Fibroblast of pulmonary artery (primary cell): ENCODE measurements around the gene AUTS2.

Source experiments
- DNase-seq: peaks from one replicate; pipeline ENCODE4 v3.0.0-alpha.2; 2010; ENCODE audit warnings: low read depth
- H3K4me3 ChIP-seq: replicated peaks from 2 replicates; pipeline ENCODE4 v1.5.1; 2011; ENCODE audit warnings: low read depth, mild to moderate bottlenecking, control low read depth, low read length, moderate library complexity
- TF ChIP-seq, protein P1 (sequence below): IDR thresholded peaks from 2 replicates; pipeline ENCODE4 v1.5.1; 2011; ENCODE audit warnings: mild to moderate bottlenecking, control low read depth, low read length, inconsistent platforms; ENCODE audit errors: missing control alignments

The AUTS2 gene

DNA sequence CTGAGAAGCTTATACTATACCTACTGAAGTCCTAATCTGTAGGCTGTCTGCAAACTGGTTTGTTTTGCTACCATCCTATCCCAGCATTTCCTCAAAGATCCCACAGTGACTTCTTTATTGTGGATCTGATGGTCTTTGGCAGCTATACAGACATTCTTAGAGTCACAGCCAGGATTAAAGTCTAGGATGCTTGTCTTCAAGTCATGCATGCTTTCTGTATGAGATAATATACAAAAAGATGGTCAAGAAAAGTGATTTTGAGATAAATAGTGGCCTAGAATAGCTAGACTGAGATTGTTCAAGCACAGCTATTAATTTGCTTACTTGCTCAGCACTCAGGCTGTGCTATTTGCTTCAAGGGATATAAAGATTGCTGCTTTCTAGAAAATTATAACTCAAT, 454.4 kb downstream of the AUTS2 start:
- TF ChIP-seq, protein P1, sequence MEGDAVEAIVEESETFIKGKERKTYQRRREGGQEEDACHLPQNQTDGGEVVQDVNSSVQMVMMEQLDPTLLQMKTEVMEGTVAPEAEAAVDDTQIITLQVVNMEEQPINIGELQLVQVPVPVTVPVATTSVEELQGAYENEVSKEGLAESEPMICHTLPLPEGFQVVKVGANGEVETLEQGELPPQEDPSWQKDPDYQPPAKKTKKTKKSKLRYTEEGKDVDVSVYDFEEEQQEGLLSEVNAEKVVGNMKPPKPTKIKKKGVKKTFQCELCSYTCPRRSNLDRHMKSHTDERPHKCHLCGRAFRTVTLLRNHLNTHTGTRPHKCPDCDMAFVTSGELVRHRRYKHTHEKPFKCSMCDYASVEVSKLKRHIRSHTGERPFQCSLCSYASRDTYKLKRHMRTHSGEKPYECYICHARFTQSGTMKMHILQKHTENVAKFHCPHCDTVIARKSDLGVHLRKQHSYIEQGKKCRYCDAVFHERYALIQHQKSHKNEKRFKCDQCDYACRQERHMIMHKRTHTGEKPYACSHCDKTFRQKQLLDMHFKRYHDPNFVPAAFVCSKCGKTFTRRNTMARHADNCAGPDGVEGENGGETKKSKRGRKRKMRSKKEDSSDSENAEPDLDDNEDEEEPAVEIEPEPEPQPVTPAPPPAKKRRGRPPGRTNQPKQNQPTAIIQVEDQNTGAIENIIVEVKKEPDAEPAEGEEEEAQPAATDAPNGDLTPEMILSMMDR: no peak
- no peak overlapping the region for H3K4me3 ChIP-seq
- DNase-seq: peak; percentile 3

DNA sequence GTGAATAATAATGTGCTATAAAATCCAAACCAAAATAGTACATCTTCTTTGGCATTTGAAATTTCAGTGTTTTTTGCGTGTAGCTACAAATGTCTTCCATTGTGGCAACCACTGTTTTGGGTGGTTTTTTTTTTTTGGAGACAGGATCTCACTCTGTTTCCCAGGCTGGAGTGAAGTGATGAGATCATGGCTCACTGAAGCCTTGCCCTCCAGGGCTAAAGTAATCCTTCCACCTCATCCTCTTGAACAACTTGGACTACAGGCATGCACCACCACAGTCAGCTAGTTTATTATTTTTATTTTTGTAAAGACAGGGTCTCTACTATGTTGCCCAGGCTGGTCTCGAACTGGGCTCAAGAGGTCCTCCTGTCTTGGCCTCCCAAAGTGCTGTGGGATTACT, 455.1 kb downstream of the AUTS2 start:
- DNase-seq: no peak
- no peak overlapping the region for H3K4me3 ChIP-seq
- TF ChIP-seq, protein P1: no peak

DNA sequence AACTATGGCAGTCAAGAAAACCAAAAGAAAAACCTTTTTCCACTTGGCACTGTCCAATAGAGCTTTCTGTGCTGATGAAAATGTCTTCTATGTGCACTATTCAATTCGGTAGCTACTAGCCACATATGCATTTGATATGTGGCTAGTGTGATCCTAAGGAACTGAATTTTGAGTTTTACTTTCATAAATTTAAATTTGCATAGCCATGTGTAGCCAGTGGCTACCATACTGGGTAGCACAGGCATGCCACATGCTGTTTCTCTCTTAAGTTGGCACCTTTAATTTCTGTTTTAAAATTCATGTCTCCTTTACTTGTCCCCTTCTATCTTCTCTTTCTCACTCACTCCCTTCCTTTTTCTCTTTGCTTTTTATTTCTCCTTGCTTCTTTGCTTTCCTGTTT, 455.7 kb downstream of the AUTS2 start:
- TF ChIP-seq, protein P1: no peak
- DNase-seq: no peak
- no peak overlapping the region for H3K4me3 ChIP-seq

- no peak overlapping the region for H3K4me3 ChIP-seq
- TF ChIP-seq, protein P1: no peak
- no peak for DNase-seq
These were observed 458.1 kb downstream of the AUTS2 start for GRCh38 chr7:70056363-70056762.

GRCh38 chr7:70060298-70061068, 462.2 kb downstream of the AUTS2 start:
- TF ChIP-seq, protein P1: no peak
- H3K4me3 ChIP-seq: no peak overlapping the region
- no peak for DNase-seq

DNA sequence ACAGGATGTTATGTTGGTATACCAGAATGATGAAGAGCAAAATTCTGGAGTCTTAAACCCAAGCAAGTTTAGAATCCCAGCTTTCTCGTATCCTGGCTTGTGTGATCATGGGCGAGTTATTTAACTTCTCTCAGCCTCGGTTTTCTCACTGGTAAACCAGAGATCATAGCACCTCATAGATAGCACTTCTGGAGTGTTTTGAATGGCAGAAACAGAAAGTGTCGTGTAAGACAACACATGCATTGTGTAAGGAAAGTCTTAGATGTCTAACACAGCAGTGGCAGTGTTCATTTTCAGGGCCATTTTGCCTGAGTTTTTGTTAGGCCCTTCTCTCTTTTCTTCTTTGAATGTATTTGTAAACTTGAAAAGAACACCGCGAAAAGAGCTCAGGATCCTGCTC, 465.1 kb downstream of the AUTS2 start:
- DNase-seq: no peak

More for the DNA sequence above, 465.1 kb downstream of the AUTS2 start:
- no peak overlapping the region for H3K4me3 ChIP-seq
- TF ChIP-seq, protein P1: no peak
